ENCODE results near the gene SH2D2A. TPM values are rescaled to one million over a fixed set of nuclear protein-coding genes. Genes with fewer than 3 reads are reported as not detected.

SH2D2A gene
- total RNA-seq, 4 donors from 2014 or later, result 0.94 TPM; not detected in 3

GRCh38 chr1:156775799-156776198, 40.8 kb downstream of the SH2D2A start:
- H3K36me3 ChIP-seq, result peaks cover 0 to 13% of the 10 kb centered on the region in 2 donors
- no peak for ATAC-seq
- peaks cover 0 to 67% (median 14%) of the 10 kb centered on the region in 3 donors for H3K4me1 ChIP-seq
- H3K27ac ChIP-seq, result no peak overlapping the region
- no peak overlapping the region for H3K4me3 ChIP-seq
- H3K9me3 ChIP-seq, result no peaks in the 10 kb centered on the region
- WGBS, 2 donors (ENCODE audit: low coverage in 1 of 2), result 85 to 100% methylated on average over 2 to 5 of the region's 5 CpGs
- TF ChIP-seq POLR2A (IDR thresholded peaks at IDR 0.05) (no peak), EP300 (IDR thresholded peaks at IDR 0.05) (no peak), POLR2AphosphoS5 (IDR thresholded peaks at IDR 0.05) (no peak), CTCF (IDR thresholded peaks at IDR 0.05) (no peak)
- H3K27me3 ChIP-seq, result no peaks in the 10 kb centered on the region

GRCh38 chr1:156773607-156774006, 43.0 kb downstream of the SH2D2A start:
- Histone ChIP-seq H3K27ac (no peak overlapping the region), H3K27me3 (no peaks in the 10 kb centered on the region), H3K4me3 (no peak overlapping the region), H3K36me3 (peaks cover 0 to 20% of the 10 kb centered on the region in 2 donors), H3K4me1 (peaks cover 0 to 89% (median 32%) of the 10 kb centered on the region in 3 donors), H3K9me3 (no peaks in the 10 kb centered on the region)
- ATAC-seq, result no peak
- WGBS, 2 donors (ENCODE audit: low coverage in 1 of 2), result 82 to 93% methylated on average over 3 of the region's 3 CpGs
- no peak for TF ChIP-seq EP300 (IDR thresholded peaks at IDR 0.05)
- TF ChIP-seq CTCF (IDR thresholded peaks at IDR 0.05), result no peak
- no peak for TF ChIP-seq POLR2AphosphoS5 (IDR thresholded peaks at IDR 0.05)
- TF ChIP-seq POLR2A (IDR thresholded peaks at IDR 0.05), result no peak

GRCh38 chr1:156772728-156773497, 43.7 kb downstream of the SH2D2A start:
- no peaks in the 10 kb centered on the region for H3K27me3 ChIP-seq
- peaks cover 0 to 89% (median 36%) of the 10 kb centered on the region in 3 donors for H3K4me1 ChIP-seq
- H3K36me3 ChIP-seq, result peaks cover 0 to 20% of the 10 kb centered on the region in 2 donors
- no peak for TF ChIP-seq POLR2A (IDR thresholded peaks at IDR 0.05)
- no peak for TF ChIP-seq CTCF (IDR thresholded peaks at IDR 0.05)
- no peak for TF ChIP-seq POLR2AphosphoS5 (IDR thresholded peaks at IDR 0.05)
- no peak for TF ChIP-seq EP300 (IDR thresholded peaks at IDR 0.05)
- WGBS, 2 donors (ENCODE audit: low coverage in 1 of 2), result 21 to 40% methylated on average over 8 to 9 of the region's 9 CpGs
- no peaks in the 10 kb centered on the region for H3K9me3 ChIP-seq
- H3K27ac ChIP-seq, result no peak overlapping the region
- no peak overlapping the region for H3K4me3 ChIP-seq
- no peak for ATAC-seq

GRCh38 chr1:156772222-156772621, 44.4 kb downstream of the SH2D2A start:
- no peak overlapping the region for H3K27ac ChIP-seq
- peaks cover 0 to 83% (median 36%) of the 10 kb centered on the region in 3 donors for H3K4me1 ChIP-seq
- no peak overlapping the region for H3K4me3 ChIP-seq
- no peak for ATAC-seq
- 23 to 33% methylated on average over 1 of the region's 3 CpGs for WGBS, 2 donors (ENCODE audit: low coverage in 1 of 2)
- TF ChIP-seq POLR2A (IDR thresholded peaks at IDR 0.05), result no peak
- TF ChIP-seq EP300 (IDR thresholded peaks at IDR 0.05), result no peak
- TF ChIP-seq CTCF (IDR thresholded peaks at IDR 0.05), result no peak
- peaks cover 0 to 20% of the 10 kb centered on the region in 2 donors for H3K36me3 ChIP-seq
- H3K9me3 ChIP-seq, result no peaks in the 10 kb centered on the region
- H3K27me3 ChIP-seq, result no peaks in the 10 kb centered on the region
